GM10266 (cell line): Measurements from ENCODE around the gene MIER2.

Experiments
- DNase-seq: peaks from one replicate; pipeline ENCODE4 v3.0.0; 2012; ENCODE audit errors: extremely low spot score
- CTCF ChIP-seq: IDR thresholded peaks from 2 replicates; pipeline ENCODE4 v1.5.1; 2012; ENCODE audit warnings: mild to moderate bottlenecking, low read depth; ENCODE audit not compliant: control insufficient read depth, insufficient read depth; ENCODE audit errors: missing control alignments

The MIER2 gene

GRCh38 chr19:338421-338820 lies 6.2 kb downstream of the MIER2 start:
- no peak for TF ChIP-seq CTCF

GRCh38 chr19:336067-336614 lies 8.5 kb downstream of the MIER2 start:
- DNase-seq = no peak
- no peak for TF ChIP-seq CTCF

More at GRCh38 chr19:338421-338820, 6.2 kb downstream of the MIER2 start:
- no peak for DNase-seq

- no peak for TF ChIP-seq CTCF
- no peak for DNase-seq
Measured at GRCh38 chr19:335486-336066, 9.0 kb downstream of the MIER2 start.

GRCh38 chr19:335072-335471 lies 9.5 kb downstream of the MIER2 start:
- no peak for TF ChIP-seq CTCF
- DNase-seq = no peak

- no peak for TF ChIP-seq CTCF
- no peak for DNase-seq
Measured at GRCh38 chr19:334296-335071, 10.1 kb downstream of the MIER2 start.

GRCh38 chr19:330503-330902 lies 14.1 kb downstream of the MIER2 start:
- DNase-seq = no peak
- no peak for TF ChIP-seq CTCF

- DNase-seq = no peak
- TF ChIP-seq CTCF = no peak
Measured at GRCh38 chr19:329876-330275, 14.7 kb downstream of the MIER2 start.
